ENCODE data around the gene RASAL2.
"Not testable (repeated sequence)": the region's sequence is repeated elsewhere in the genome, so short reads cannot be mapped to it uniquely, and the experiment has no call there.

GRCh38 chr1:178120520-178121052 lies 26.7 kb downstream of the RASAL2 start:
- TF ChIP-seq POLR2A, CTCF (IDR thresholded peaks at IDR 0.05): not testable (repeated sequence)
